ENCODE results near the gene ANOS1. TPM values are rescaled to one million over a fixed set of nuclear protein-coding genes. Genes with fewer than 3 reads are reported as not detected.
"Not testable (repeated sequence)": the region's sequence is repeated elsewhere in the genome, so short reads cannot be mapped to it uniquely, and the experiment has no call there.

ANOS1 gene
- polyA plus RNA-seq, 2 of the 4 experiments (the other 2 are of a cell fraction): 0.04 TPM; not detected in 1

- H3K27ac ChIP-seq: no peak overlapping the region
- ChIA-PET CTCF (no interaction called here), POLR2A (no interaction called here)
- FAIRE-seq (peak; percentile 28), DNase-seq (ENCODE audit: low read depth in 1 of 2, low spot score in 1 of 2) (no peak), ATAC-seq (no peak)
- WGBS (ENCODE audit: missing lambda C conversion rate): 2% methylated on average over 2 of the region's 2 CpGs
- no peaks in the 10 kb centered on the region for H3K4me1 ChIP-seq
- no peaks in the 10 kb centered on the region for H3K9me3 ChIP-seq
- no peak overlapping the region for H3K4me3 ChIP-seq
- H3K4me2 ChIP-seq: no peak overlapping the region
- TF ChIP-seq, protein P1, sequence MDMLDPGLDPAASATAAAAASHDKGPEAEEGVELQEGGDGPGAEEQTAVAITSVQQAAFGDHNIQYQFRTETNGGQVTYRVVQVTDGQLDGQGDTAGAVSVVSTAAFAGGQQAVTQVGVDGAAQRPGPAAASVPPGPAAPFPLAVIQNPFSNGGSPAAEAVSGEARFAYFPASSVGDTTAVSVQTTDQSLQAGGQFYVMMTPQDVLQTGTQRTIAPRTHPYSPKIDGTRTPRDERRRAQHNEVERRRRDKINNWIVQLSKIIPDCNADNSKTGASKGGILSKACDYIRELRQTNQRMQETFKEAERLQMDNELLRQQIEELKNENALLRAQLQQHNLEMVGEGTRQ (IDR thresholded peaks at IDR 0.05): no peak
- TF ChIP-seq RARB (CRISPR knock-in tag; IDR thresholded peaks at IDR 0.05): no peak
- no peak for TF ChIP-seq ZSCAN20 (CRISPR knock-in tag; IDR thresholded peaks at IDR 0.05)
- TF ChIP-seq ELK1 (IDR thresholded peaks at IDR 0.05; ENCODE audit: low read depth, low read length): no peak
- TF ChIP-seq RNF2 (IDR thresholded peaks at IDR 0.05; ENCODE audit: borderline replicate concordance, low read depth): no peak
Observed at GRCh38 chrX:8520791-8521190, 211.1 kb downstream of the ANOS1 start.

DNA sequence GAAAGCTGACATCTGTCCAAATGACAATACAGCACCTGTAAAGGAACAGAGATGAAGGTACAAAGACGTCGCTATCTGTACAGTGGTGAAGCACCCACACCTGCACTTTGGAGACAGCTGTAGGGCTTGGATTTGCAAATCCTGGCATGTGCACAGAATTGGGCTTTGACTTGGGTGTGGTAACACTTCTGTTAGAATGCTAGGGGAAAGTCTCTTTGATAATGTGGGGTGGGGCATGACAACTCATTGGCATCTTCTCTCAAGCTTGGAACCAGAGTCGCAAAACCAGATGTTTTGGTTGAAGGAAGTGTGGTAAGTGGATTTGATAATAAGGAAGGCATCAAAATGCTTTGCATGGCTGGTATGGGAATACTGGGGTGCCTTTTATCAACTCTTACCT, 211.8 kb downstream of the ANOS1 start:
- TF ChIP-seq HMGXB4 (CRISPR knock-in tag; IDR thresholded peaks at IDR 0.05; ENCODE audit: borderline replicate concordance): no peak
- no peak for TF ChIP-seq FOSB (CRISPR knock-in tag; IDR thresholded peaks at IDR 0.05)
- no peak for TF ChIP-seq CHD4 (IDR thresholded peaks at IDR 0.05; ENCODE audit: borderline replicate concordance)
- TF ChIP-seq, protein P2, sequence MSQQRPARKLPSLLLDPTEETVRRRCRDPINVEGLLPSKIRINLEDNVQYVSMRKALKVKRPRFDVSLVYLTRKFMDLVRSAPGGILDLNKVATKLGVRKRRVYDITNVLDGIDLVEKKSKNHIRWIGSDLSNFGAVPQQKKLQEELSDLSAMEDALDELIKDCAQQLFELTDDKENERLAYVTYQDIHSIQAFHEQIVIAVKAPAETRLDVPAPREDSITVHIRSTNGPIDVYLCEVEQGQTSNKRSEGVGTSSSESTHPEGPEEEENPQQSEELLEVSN (IDR thresholded peaks at IDR 0.05; ENCODE audit: borderline replicate concordance, low read depth): no peak
- TF ChIP-seq HDAC2 (IDR thresholded peaks at IDR 0.05): no peak
- no peak for TF ChIP-seq NFE2L2 (conservative IDR thresholded peaks at IDR 0.05; ENCODE audit: low read length)
- TF ChIP-seq, protein P3, sequence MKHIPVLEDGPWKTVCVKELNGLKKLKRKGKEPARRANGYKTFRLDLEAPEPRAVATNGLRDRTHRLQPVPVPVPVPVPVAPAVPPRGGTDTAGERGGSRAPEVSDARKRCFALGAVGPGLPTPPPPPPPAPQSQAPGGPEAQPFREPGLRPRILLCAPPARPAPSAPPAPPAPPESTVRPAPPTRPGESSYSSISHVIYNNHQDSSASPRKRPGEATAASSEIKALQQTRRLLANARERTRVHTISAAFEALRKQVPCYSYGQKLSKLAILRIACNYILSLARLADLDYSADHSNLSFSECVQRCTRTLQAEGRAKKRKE (CRISPR knock-in tag; IDR thresholded peaks at IDR 0.05; ENCODE audit: low read depth): no peak
- TF ChIP-seq BCL3 (IDR thresholded peaks at IDR 0.05): no peak
- ATAC-seq (no peak), FAIRE-seq (no peak), DNase-seq (ENCODE audit: low read depth in 1 of 2, low spot score in 1 of 2) (no peak)
- POLR2A ChIA-PET: no interaction called here
- H3K4me3 ChIP-seq: no peak overlapping the region
- no peaks in the 10 kb centered on the region for H3K9me3 ChIP-seq
- 0% methylated on average over 3 of the region's 3 CpGs for WGBS (ENCODE audit: missing lambda C conversion rate)
- no peak overlapping the region for H3K4me2 ChIP-seq
- no peak overlapping the region for H3K27ac ChIP-seq
- CTCF ChIA-PET: no interaction called here
- H3K4me1 ChIP-seq: no peaks in the 10 kb centered on the region

GRCh38 chrX:8504451-8504850, 227.5 kb downstream of the ANOS1 start:
- TF ChIP-seq PBX3 (IDR thresholded peaks at IDR 0.05) (no peak), BHLHE40 (IDR thresholded peaks at IDR 0.05; ENCODE audit: low read depth, low read length) (no peak), ESRRA (IDR thresholded peaks at IDR 0.05; ENCODE audit: borderline replicate concordance, low read length) (no peak), RAD21 (conservative IDR thresholded peaks at IDR 0.05 in 1 of 2, IDR thresholded peaks at IDR 0.05 in 1 of 2) (no peak), SREBF2 (IDR thresholded peaks at IDR 0.05) (no peak), KDM5A (IDR thresholded peaks at IDR 0.05) (no peak), BCL3 (IDR thresholded peaks at IDR 0.05) (no peak), NFE2L2 (conservative IDR thresholded peaks at IDR 0.05; ENCODE audit: low read length) (no peak)
- no peak for FAIRE-seq
- CTCF ChIA-PET: no interaction called here
- H3K4me1 ChIP-seq: no peaks in the 10 kb centered on the region
- no peak overlapping the region for H3K4me2 ChIP-seq
- no peak overlapping the region for H3K27ac ChIP-seq
- peak in 1 of 2 experiments; percentile 1 for DNase-seq (ENCODE audit: low read depth in 1 of 2, low spot score in 1 of 2)
- no peak overlapping the region for H3K4me3 ChIP-seq
- WGBS (ENCODE audit: missing lambda C conversion rate): 0% methylated on average over 6 of the region's 6 CpGs
- no peak for ATAC-seq
- POLR2A ChIA-PET: no interaction called here
- H3K9me3 ChIP-seq: no peaks in the 10 kb centered on the region

DNA sequence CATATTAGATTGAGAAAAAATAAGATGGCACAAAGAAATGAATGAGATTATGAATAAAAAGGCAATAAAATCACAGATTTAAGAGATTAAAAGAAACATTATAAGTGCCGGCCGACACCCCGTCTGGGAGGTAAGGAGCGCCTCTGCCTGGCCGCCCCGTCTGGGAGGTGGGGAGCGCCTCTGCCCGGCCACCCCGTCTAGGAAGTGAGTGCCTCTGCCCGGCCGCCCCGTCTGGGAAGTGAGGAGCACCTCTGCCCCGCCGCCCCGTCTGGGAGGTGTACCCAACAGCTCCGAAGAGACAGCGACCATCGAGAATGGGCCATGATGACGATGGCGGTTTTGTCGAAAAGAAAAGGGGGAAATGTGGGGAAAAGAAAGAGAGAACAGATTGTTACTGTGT, 229.8 kb downstream of the ANOS1 start:
- H3K4me3 ChIP-seq; FAIRE-seq; DNase-seq (ENCODE audit: low read depth in 1 of 2, low spot score in 1 of 2); ATAC-seq; H3K4me2 ChIP-seq; CTCF ChIA-PET; H3K9me3 ChIP-seq; H3K4me1 ChIP-seq; POLR2A ChIA-PET; H3K27ac ChIP-seq: not testable (repeated sequence)
- 45% methylated on average over 20 of the region's 21 CpGs for WGBS (ENCODE audit: missing lambda C conversion rate)
